OCI-LY7 (cell line): ENCODE results near the gene PDCD10.
A peak's percentile ranks its signal among the peaks of the same experiment; 100 is the strongest.

Experiments used
- EZH2phosphoT487 ChIP-seq: fragments of 200-600 bp; sonication (generic); IDR thresholded peaks from 2 replicates; pipeline ENCODE4 v1.6.1; 2018; ENCODE audit warnings: low read depth, borderline replicate concordance, mild to moderate bottlenecking, mixed run types, antibody characterized with exemption, low read length, moderate library complexity, mixed read lengths
- TF ChIP-seq, protein P1 (sequence below): fragments of 200-600 bp; sonication (generic); conservative IDR thresholded peaks from 2 replicates; pipeline ENCODE4 v1.5.1; 2014; ENCODE audit warnings: mild to moderate bottlenecking, antibody characterized with exemption, low read length, moderate library complexity, mixed read lengths

DNA sequence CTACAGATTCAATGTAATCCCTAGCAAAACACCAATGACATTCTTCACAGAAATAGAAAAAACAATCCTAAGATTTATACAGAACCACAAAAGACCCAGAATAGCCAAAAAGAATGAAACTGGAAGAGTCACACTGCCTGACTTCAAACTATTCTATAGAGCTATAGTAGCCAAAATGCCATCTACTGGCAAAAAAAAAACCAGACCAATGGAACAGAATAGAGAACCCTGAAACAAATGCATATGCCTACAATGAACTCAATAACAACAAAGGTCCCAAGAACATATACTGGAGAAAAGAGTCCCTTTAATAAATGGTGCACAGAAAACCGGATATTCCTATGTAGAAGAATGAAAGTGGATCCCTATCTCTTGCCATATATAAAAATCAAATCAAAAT, 19.8 kb downstream of the PDCD10 start:
- TF ChIP-seq, protein P1, sequence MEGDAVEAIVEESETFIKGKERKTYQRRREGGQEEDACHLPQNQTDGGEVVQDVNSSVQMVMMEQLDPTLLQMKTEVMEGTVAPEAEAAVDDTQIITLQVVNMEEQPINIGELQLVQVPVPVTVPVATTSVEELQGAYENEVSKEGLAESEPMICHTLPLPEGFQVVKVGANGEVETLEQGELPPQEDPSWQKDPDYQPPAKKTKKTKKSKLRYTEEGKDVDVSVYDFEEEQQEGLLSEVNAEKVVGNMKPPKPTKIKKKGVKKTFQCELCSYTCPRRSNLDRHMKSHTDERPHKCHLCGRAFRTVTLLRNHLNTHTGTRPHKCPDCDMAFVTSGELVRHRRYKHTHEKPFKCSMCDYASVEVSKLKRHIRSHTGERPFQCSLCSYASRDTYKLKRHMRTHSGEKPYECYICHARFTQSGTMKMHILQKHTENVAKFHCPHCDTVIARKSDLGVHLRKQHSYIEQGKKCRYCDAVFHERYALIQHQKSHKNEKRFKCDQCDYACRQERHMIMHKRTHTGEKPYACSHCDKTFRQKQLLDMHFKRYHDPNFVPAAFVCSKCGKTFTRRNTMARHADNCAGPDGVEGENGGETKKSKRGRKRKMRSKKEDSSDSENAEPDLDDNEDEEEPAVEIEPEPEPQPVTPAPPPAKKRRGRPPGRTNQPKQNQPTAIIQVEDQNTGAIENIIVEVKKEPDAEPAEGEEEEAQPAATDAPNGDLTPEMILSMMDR = peak; percentile 50; the same call in 1 of the 2 replicates
- no peak for TF ChIP-seq EZH2phosphoT487
